Measurements from ENCODE around the gene SORCS2.

The SORCS2 gene

GRCh38 chr4:7368296-7368695 is 176.0 kb downstream of the SORCS2 start:
- Histone ChIP-seq H3K4me1 (ENCODE audit: insufficient read depth, low read length) (no peaks in the 10 kb centered on the region), H3K27ac (ENCODE audit: low read depth, low read length) (no peak overlapping the region), H3K36me3 (ENCODE audit: insufficient read depth, low read length) (no peaks in the 10 kb centered on the region), H3K27me3 (ENCODE audit: insufficient read depth, low read length) (no peaks in the 10 kb centered on the region), H3K9ac (ENCODE audit: low read depth, low read length) (no peak overlapping the region), H3K4me3 (ENCODE audit: low read length) (no peak overlapping the region), H3K9me3 (ENCODE audit: insufficient read depth, low read depth, low read length) (no peaks in the 10 kb centered on the region)
- WGBS, result 92% methylated on average over 7 of the region's 7 CpGs

GRCh38 chr4:7369511-7369910 is 177.2 kb downstream of the SORCS2 start:
- no peak overlapping the region for H3K4me3 ChIP-seq (ENCODE audit: low read length)
- H3K27me3 ChIP-seq (ENCODE audit: insufficient read depth, low read length), result no peaks in the 10 kb centered on the region
- WGBS, result 88% methylated on average over 13 of the region's 13 CpGs
- H3K9ac ChIP-seq (ENCODE audit: low read depth, low read length), result no peak overlapping the region
- H3K27ac ChIP-seq (ENCODE audit: low read depth, low read length), result no peak overlapping the region
- no peaks in the 10 kb centered on the region for H3K4me1 ChIP-seq (ENCODE audit: insufficient read depth, low read length)
- no peaks in the 10 kb centered on the region for H3K9me3 ChIP-seq (ENCODE audit: insufficient read depth, low read depth, low read length)
- H3K36me3 ChIP-seq (ENCODE audit: insufficient read depth, low read length), result no peaks in the 10 kb centered on the region

GRCh38 chr4:7370038-7370437 is 177.7 kb downstream of the SORCS2 start:
- no peak overlapping the region for H3K4me3 ChIP-seq (ENCODE audit: low read length)
- no peaks in the 10 kb centered on the region for H3K27me3 ChIP-seq (ENCODE audit: insufficient read depth, low read length)
- no peaks in the 10 kb centered on the region for H3K9me3 ChIP-seq (ENCODE audit: insufficient read depth, low read depth, low read length)
- H3K36me3 ChIP-seq (ENCODE audit: insufficient read depth, low read length), result no peaks in the 10 kb centered on the region
- WGBS, result 88% methylated on average over 7 of the region's 7 CpGs
- no peak overlapping the region for H3K27ac ChIP-seq (ENCODE audit: low read depth, low read length)
- no peak overlapping the region for H3K9ac ChIP-seq (ENCODE audit: low read depth, low read length)
- no peaks in the 10 kb centered on the region for H3K4me1 ChIP-seq (ENCODE audit: insufficient read depth, low read length)

- 92% methylated on average over 29 of the region's 31 CpGs for WGBS
- H3K27me3 ChIP-seq (ENCODE audit: insufficient read depth, low read length), result no peaks in the 10 kb centered on the region
Observed at GRCh38 chr4:7371210-7371941, 179.0 kb downstream of the SORCS2 start.

GRCh38 chr4:7372673-7373072 is 180.3 kb downstream of the SORCS2 start:
- no peak overlapping the region for H3K27ac ChIP-seq (ENCODE audit: low read depth, low read length)
- WGBS, result 91% methylated on average over 13 of the region's 13 CpGs
- no peaks in the 10 kb centered on the region for H3K9me3 ChIP-seq (ENCODE audit: insufficient read depth, low read depth, low read length)
- H3K9ac ChIP-seq (ENCODE audit: low read depth, low read length), result no peak overlapping the region
- H3K4me3 ChIP-seq (ENCODE audit: low read length), result no peak overlapping the region
- no peaks in the 10 kb centered on the region for H3K36me3 ChIP-seq (ENCODE audit: insufficient read depth, low read length)
- no peaks in the 10 kb centered on the region for H3K4me1 ChIP-seq (ENCODE audit: insufficient read depth, low read length)
- no peaks in the 10 kb centered on the region for H3K27me3 ChIP-seq (ENCODE audit: insufficient read depth, low read length)

More at GRCh38 chr4:7371210-7371941, 179.0 kb downstream of the SORCS2 start:
- Histone ChIP-seq H3K36me3 (ENCODE audit: insufficient read depth, low read length) (no peaks in the 10 kb centered on the region), H3K9me3 (ENCODE audit: insufficient read depth, low read depth, low read length) (no peaks in the 10 kb centered on the region), H3K27ac (ENCODE audit: low read depth, low read length) (no peak overlapping the region), H3K4me1 (ENCODE audit: insufficient read depth, low read length) (no peaks in the 10 kb centered on the region), H3K4me3 (ENCODE audit: low read length) (no peak overlapping the region), H3K9ac (ENCODE audit: low read depth, low read length) (no peak overlapping the region; the same call in 1 of the 2 replicates)

GRCh38 chr4:7374571-7374970 is 182.2 kb downstream of the SORCS2 start:
- Histone ChIP-seq H3K4me1 (ENCODE audit: insufficient read depth, low read length) (no peaks in the 10 kb centered on the region), H3K27ac (ENCODE audit: low read depth, low read length) (no peak overlapping the region), H3K36me3 (ENCODE audit: insufficient read depth, low read length) (no peaks in the 10 kb centered on the region), H3K9me3 (ENCODE audit: insufficient read depth, low read depth, low read length) (no peaks in the 10 kb centered on the region), H3K4me3 (ENCODE audit: low read length) (no peak overlapping the region), H3K9ac (ENCODE audit: low read depth, low read length) (no peak overlapping the region), H3K27me3 (ENCODE audit: insufficient read depth, low read length) (no peaks in the 10 kb centered on the region)
- 96% methylated on average over 10 of the region's 10 CpGs for WGBS

- H3K27me3 ChIP-seq (ENCODE audit: insufficient read depth, low read length), result no peaks in the 10 kb centered on the region
- no peak overlapping the region for H3K4me3 ChIP-seq (ENCODE audit: low read length)
- no peak overlapping the region for H3K9ac ChIP-seq (ENCODE audit: low read depth, low read length)
- WGBS, result 85% methylated on average over 9 of the region's 9 CpGs
- no peaks in the 10 kb centered on the region for H3K4me1 ChIP-seq (ENCODE audit: insufficient read depth, low read length)
- H3K9me3 ChIP-seq (ENCODE audit: insufficient read depth, low read depth, low read length), result no peaks in the 10 kb centered on the region
- H3K36me3 ChIP-seq (ENCODE audit: insufficient read depth, low read length), result no peaks in the 10 kb centered on the region
- H3K27ac ChIP-seq (ENCODE audit: low read depth, low read length), result no peak overlapping the region
Observed at GRCh38 chr4:7375427-7375826, 183.1 kb downstream of the SORCS2 start.

- 79% methylated on average over 15 of the region's 15 CpGs for WGBS
Observed at GRCh38 chr4:7377223-7377865, 185.0 kb downstream of the SORCS2 start.

GRCh38 chr4:7379186-7379585 is 186.8 kb downstream of the SORCS2 start:
- H3K9me3 ChIP-seq (ENCODE audit: insufficient read depth, low read depth, low read length), result no peaks in the 10 kb centered on the region
- no peaks in the 10 kb centered on the region for H3K36me3 ChIP-seq (ENCODE audit: insufficient read depth, low read length)
- no peak overlapping the region for H3K4me3 ChIP-seq (ENCODE audit: low read length)
- no peak overlapping the region for H3K9ac ChIP-seq (ENCODE audit: low read depth, low read length)
- H3K27ac ChIP-seq (ENCODE audit: low read depth, low read length), result no peak overlapping the region
- WGBS, result 94% methylated on average over 9 of the region's 9 CpGs
- no peaks in the 10 kb centered on the region; the same call in 1 of the 2 replicates for H3K4me1 ChIP-seq (ENCODE audit: insufficient read depth, low read length)
- no peaks in the 10 kb centered on the region for H3K27me3 ChIP-seq (ENCODE audit: insufficient read depth, low read length)

More at GRCh38 chr4:7377223-7377865, 185.0 kb downstream of the SORCS2 start:
- Histone ChIP-seq H3K4me1 (ENCODE audit: insufficient read depth, low read length) (no peaks in the 10 kb centered on the region), H3K4me3 (ENCODE audit: low read length) (no peak overlapping the region), H3K27me3 (ENCODE audit: insufficient read depth, low read length) (no peaks in the 10 kb centered on the region), H3K36me3 (ENCODE audit: insufficient read depth, low read length) (no peaks in the 10 kb centered on the region), H3K9me3 (ENCODE audit: insufficient read depth, low read depth, low read length) (no peaks in the 10 kb centered on the region), H3K27ac (ENCODE audit: low read depth, low read length) (no peak overlapping the region), H3K9ac (ENCODE audit: low read depth, low read length) (no peak overlapping the region)

- 90% methylated on average over 6 of the region's 6 CpGs for WGBS
- Histone ChIP-seq H3K27ac (ENCODE audit: low read depth, low read length) (no peak overlapping the region), H3K27me3 (ENCODE audit: insufficient read depth, low read length) (no peaks in the 10 kb centered on the region), H3K4me1 (ENCODE audit: insufficient read depth, low read length) (no peaks in the 10 kb centered on the region; the same call in 1 of the 2 replicates), H3K4me3 (ENCODE audit: low read length) (no peak overlapping the region), H3K36me3 (ENCODE audit: insufficient read depth, low read length) (no peaks in the 10 kb centered on the region), H3K9ac (ENCODE audit: low read depth, low read length) (no peak overlapping the region), H3K9me3 (ENCODE audit: insufficient read depth, low read depth, low read length) (no peaks in the 10 kb centered on the region)
Observed at GRCh38 chr4:7379719-7380118, 187.4 kb downstream of the SORCS2 start.

- Histone ChIP-seq H3K36me3 (ENCODE audit: insufficient read depth, low read length) (no peaks in the 10 kb centered on the region), H3K27ac (ENCODE audit: low read depth, low read length) (no peak overlapping the region), H3K4me1 (ENCODE audit: insufficient read depth, low read length) (no peaks in the 10 kb centered on the region; the same call in 1 of the 2 replicates), H3K4me3 (ENCODE audit: low read length) (no peak overlapping the region), H3K9me3 (ENCODE audit: insufficient read depth, low read depth, low read length) (no peaks in the 10 kb centered on the region), H3K27me3 (ENCODE audit: insufficient read depth, low read length) (no peaks in the 10 kb centered on the region), H3K9ac (ENCODE audit: low read depth, low read length) (no peak overlapping the region)
- WGBS, result 73% methylated on average over 7 of the region's 9 CpGs
Observed at GRCh38 chr4:7381221-7381889, 189.0 kb downstream of the SORCS2 start.

Data from HUES64 (cell line).